GM23248 (cell line): ENCODE data around the gene AFF3.

Source experiments
- EZH2 ChIP-seq: fragments of 200-600 bp; sonication (generic); IDR thresholded peaks from 2 replicates; pipeline ENCODE4 v1.6.1; 2018; ENCODE audit warnings: antibody characterized with exemption, mild to moderate bottlenecking; ENCODE audit not compliant: insufficient read depth, poor library complexity, severe bottlenecking
- EZH2phosphoT487 ChIP-seq: fragments of 200-600 bp; sonication (generic); IDR thresholded peaks from 2 replicates; pipeline ENCODE4 v1.6.1; 2018; ENCODE audit warnings: antibody characterized with exemption, moderate library complexity, mild to moderate bottlenecking, low read depth; ENCODE audit not compliant: insufficient read depth

DNA sequence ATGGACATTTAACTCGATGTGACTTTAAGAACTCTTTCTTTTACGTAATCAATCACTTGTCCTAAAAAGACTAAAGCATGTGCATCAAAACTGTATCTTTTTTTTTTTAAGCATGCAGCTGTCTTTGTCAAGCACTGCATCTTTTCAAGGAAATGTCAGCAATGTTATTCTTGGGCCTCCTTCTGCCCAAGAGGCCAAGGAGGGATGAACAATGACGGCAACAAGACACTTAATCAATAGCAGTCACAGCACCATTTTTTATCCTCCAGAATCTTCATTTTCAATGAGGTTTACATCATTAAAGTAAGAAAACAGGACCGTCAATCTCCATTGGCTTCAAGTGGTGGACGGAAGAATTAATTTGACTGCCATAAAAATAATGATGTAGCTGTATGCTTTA lies 253.8 kb downstream of the AFF3 start:
- TF ChIP-seq EZH2: no peak
- no peak for TF ChIP-seq EZH2phosphoT487
